IMR-90 (cell line): ENCODE data around the gene TUBA3C. TPM values are rescaled to one million over a fixed set of nuclear protein-coding genes. Genes with fewer than 3 reads are reported as not detected.

ENCODE experiments used
- microRNA-seq, 2 experiments: library from miRNA; stranded (forward) in 1 of 2; unstranded in 1 of 2; fragments of 10-50 nt in 1 of 2; fragments of <30 nt in 1 of 2; gene quantifications in 1 of 2; microRNA quantifications in 1 of 2; one replicate each; pipeline versions ENCODE3 to v1.1.0; 2013 to 2020; ENCODE audit not compliant: insufficient read depth in 1 of 2, insufficient read length in 1 of 2, unreplicated experiment in 1 of 2
- polyA plus RNA-seq, 3 experiments: library from polyadenylated mRNA; depleted of rRNA; stranded (reverse); fragments of >200 nt; gene quantifications; 2 replicates each; pipeline ENCODE4 v1.2.3, GENCODE V29; 2012; ENCODE audit warnings: low replicate concordance in 1 of 3
- small RNA-seq, 5 experiments: library from RNA; depleted of rRNA; stranded (forward); fragments of <200 nt; gene quantifications; one replicate each; pipeline ENCODE3, GENCODE V24; 2012
- total RNA-seq: library from RNA; depleted of rRNA; stranded (reverse); fragments of >200 nt; gene quantifications from 2 replicates; pipeline ENCODE4 v1.2.3, GENCODE V29; 2012

TUBA3C gene
- total and polyA plus RNA-seq, 2 of the 4 experiments (the other 2 are of a cell fraction), result not detected

Small RNAs within 50 kb of the gene (microRNA-seq; reads per million reads assigned to microRNA genes)
- not detected for gene AL139327.4 (ENCODE audit: insufficient read depth, insufficient read length)

Small RNAs within 50 kb of the gene (small RNA-seq; reads per million reads assigned to genes)
- 0 to 0.04 (median 0) reads per million in 5 experiments for gene AL139327.4
